T-cell (primary cell): ENCODE measurements around the gene EED. TPM values are rescaled to one million over a fixed set of nuclear protein-coding genes. Genes with fewer than 3 reads are reported as not detected.

Experiments
- ATAC-seq, 4 experiments: fragments of 200-7000 bp in 3 of 4; fragments of 150-1000 bp in 1 of 4; cut with Tn5 transposase; replicated peaks in 1 of 4; 1 replicate in 3 of 4; 2 replicates in 1 of 4; pipeline ENCODE4 v1.10.0; 2021; ENCODE audit warnings: moderate library complexity in 3 of 4, mild to moderate bottlenecking in 2 of 4, moderate number of reproducible peaks in 1 of 4
- CTCF ChIA-PET, 2 donors: fragments of 300-600 bp; sonication (Branson Sonifier 250); formaldehyde crosslinking; loops; one replicate each; lab custom pipeline; 2022; ENCODE audit warnings: antibody characterized with exemption in 2 of 2; lab: Charles Lee
- POLR2A ChIA-PET, 2 donors: fragments of 300-600 bp; sonication (Branson Sonifier 250); formaldehyde crosslinking; loops; one replicate each; lab custom pipeline; 2022; ENCODE audit warnings: antibody characterized with exemption in 2 of 2; lab: Charles Lee
- DNase-seq, 35 experiments: peaks; one replicate each; pipeline versions ENCODE4 v3.0.0 to v3.0.0-alpha.2; 2013 to 2023
- H3K27ac ChIP-seq: one replicate; pipeline ENCODE4 v1.5.1; 2013; ENCODE audit warnings: low read length
- H3K27me3 ChIP-seq, 2 experiments: replicated peaks in 1 of 2; 1 replicate in 1 of 2; 2 replicates in 1 of 2; pipeline versions ENCODE4 v1.6.1 to v1.7.0; 2013; ENCODE audit warnings: low read length in 1 of 2, mixed read lengths in 1 of 2; ENCODE audit not compliant: control insufficient read depth in 2 of 2, insufficient read depth in 2 of 2; ENCODE audit errors: extremely low read depth in 1 of 2
- H3K36me3 ChIP-seq, 2 donors: 1 replicate in 1 of 2; 2 replicates in 1 of 2; pipeline versions ENCODE4 v1.6.1 to v1.7.0; 2013; ENCODE audit warnings: low read length in 1 of 2; ENCODE audit not compliant: control insufficient read depth in 2 of 2, insufficient read depth in 1 of 2; ENCODE audit errors: extremely low read depth in 1 of 2
- H3K4me1 ChIP-seq, 2 experiments: 1 replicate in 1 of 2; 2 replicates in 1 of 2; pipeline versions ENCODE4 v1.6.1 to v1.7.0; 2013; ENCODE audit warnings: low read length in 2 of 2, mixed read lengths in 1 of 2; ENCODE audit not compliant: insufficient read depth in 2 of 2, control insufficient read depth in 1 of 2; ENCODE audit errors: extremely low read depth in 1 of 2
- H3K4me3 ChIP-seq, 2 donors: 1 replicate in 1 of 2; 2 replicates in 1 of 2; pipeline versions ENCODE4 v1.5.1 to v1.7.0; 2013; ENCODE audit warnings: mild to moderate bottlenecking in 2 of 2, low read length in 1 of 2, moderate library complexity in 1 of 2; ENCODE audit not compliant: control insufficient read depth in 1 of 2; ENCODE audit errors: extremely low read depth in 1 of 2
- H3K9me3 ChIP-seq: 2 replicates; pipeline ENCODE4 v1.7.0; 2013
- H3K27ac Mint-ChIP-seq, 2 donors: one replicate each; pipeline ENCODE4 v1.8.0; 2020 to 2021; ENCODE audit warnings: mild to moderate bottlenecking in 2 of 2, mixed read lengths in 2 of 2
- H3K27me3 Mint-ChIP-seq, 2 donors: one replicate each; pipeline ENCODE4 v1.8.0; 2021 to 2022; ENCODE audit warnings: mixed read lengths in 2 of 2
- H3K36me3 Mint-ChIP-seq: one replicate; pipeline ENCODE4 v1.8.0; 2021; ENCODE audit warnings: mixed read lengths
- H3K4me1 Mint-ChIP-seq, 3 donors: one replicate each; pipeline ENCODE4 v1.8.0; 2020 to 2022; ENCODE audit warnings: mixed read lengths in 3 of 3, mild to moderate bottlenecking in 1 of 3
- H3K4me3 Mint-ChIP-seq, 3 donors: one replicate each; pipeline ENCODE4 v1.8.0; 2020 to 2022; ENCODE audit warnings: mild to moderate bottlenecking in 3 of 3, mixed read lengths in 3 of 3, moderate library complexity in 3 of 3
- H3K9me3 Mint-ChIP-seq, 3 donors: one replicate each; pipeline ENCODE4 v1.8.0; 2020 to 2022; ENCODE audit warnings: mixed read lengths in 3 of 3
- WGBS: methylation state at CpG from one replicate; pipeline ENCODE4 v1.1.5; 2013; ENCODE audit warnings: missing lambda C conversion rate; ENCODE audit not compliant: insufficient coverage; 5-methylcytosine and 5-hydroxymethylcytosine counted together
- total RNA-seq, 35 experiments: library from RNA in 6 of 35; stranded (reverse) in 6 of 35; fragments of 120-200 nt in 1 of 35; gene quantifications; one replicate each; pipeline versions ENCODE4 v1.2.1 to v1.2.4 and lab custom pipeline; 2013 to 2026

The EED gene
- total RNA-seq, 5 donors from 2014 or later (not counting 1 experiment from before 2014, with no cell fraction given), result 31.6 to 37.6 (median 35.7) TPM

DNA sequence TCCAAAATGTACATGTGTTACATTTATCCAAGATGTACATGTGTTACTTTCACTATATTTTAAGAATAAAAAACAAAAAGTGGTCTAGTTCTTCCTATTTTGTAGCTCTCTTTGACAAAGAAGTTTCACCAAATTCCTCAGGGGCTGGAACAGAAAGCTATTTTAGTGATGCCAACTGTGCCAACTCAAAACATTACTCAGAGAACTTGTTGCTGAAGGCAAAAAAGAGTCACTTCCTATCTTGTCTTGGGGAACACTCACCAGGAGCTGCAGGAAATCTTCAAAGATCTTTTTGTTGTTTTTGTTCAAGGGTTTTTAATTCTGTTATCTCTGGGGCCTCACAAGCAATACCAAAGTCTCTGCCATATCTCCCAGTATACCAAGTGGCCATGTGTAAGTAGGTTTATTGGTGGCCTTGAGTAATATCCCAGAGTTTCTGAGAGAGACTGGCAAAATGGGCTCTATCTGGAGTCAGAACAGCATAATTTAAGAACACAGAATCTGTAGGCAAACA is 13.6 kb upstream of the EED start:
- no peak for ATAC-seq
- no peaks in the 10 kb centered on the region for H3K4me1 Mint-ChIP-seq
- Histone ChIP-seq H3K9me3 (no peaks in the 10 kb centered on the region), H3K27ac (no peak overlapping the region), H3K4me1 (peaks cover 0 to 2% of the 10 kb centered on the region in 2 experiments), H3K4me3 (no peak overlapping the region), H3K27me3 (no peaks in the 10 kb centered on the region), H3K36me3 (no peaks in the 10 kb centered on the region)
- ChIA-PET POLR2A (interaction anchor here (0.7 kb wide), 2 partner anchors 9 to 32 kb away, joined by 3 to 4 read pairs; no protein-coding TSS in a partner anchor), CTCF (interaction anchor here in 1 of 2 donors (0.6 to 1.4 kb wide), 2 partner anchors 11 to 12 kb away, joined by 4 to 5 read pairs; no protein-coding TSS in a partner anchor)
- H3K27ac Mint-ChIP-seq, result no peak overlapping the region
- no peak for DNase-seq
- H3K36me3 Mint-ChIP-seq, result no peaks in the 10 kb centered on the region
- H3K4me3 Mint-ChIP-seq, result no peak overlapping the region
- H3K9me3 Mint-ChIP-seq, result no peaks in the 10 kb centered on the region
- peaks cover 2 to 3% of the 10 kb centered on the region in 2 donors for H3K27me3 Mint-ChIP-seq

- no peak for DNase-seq
- H3K36me3 ChIP-seq, result no peaks in the 10 kb centered on the region
- ChIA-PET CTCF (interaction anchor here in 1 of 2 donors (0.6 kb wide), 1 partner anchor 637 kb away, joined by 4 read pairs; no protein-coding TSS in a partner anchor), POLR2A (interaction anchor here in 1 of 2 donors (0.6 kb wide), 1 partner anchor 606 kb away, joined by 3 read pairs; no protein-coding TSS in a partner anchor)
- no peaks in the 10 kb centered on the region for H3K9me3 ChIP-seq
- Mint-ChIP-seq H3K36me3 (no peaks in the 10 kb centered on the region), H3K4me1 (no peaks in the 10 kb centered on the region), H3K27ac (no peak overlapping the region), H3K9me3 (no peaks in the 10 kb centered on the region), H3K27me3 (peaks cover 2 to 3% of the 10 kb centered on the region in 2 donors), H3K4me3 (no peak overlapping the region)
- H3K4me3 ChIP-seq, result no peak overlapping the region
- H3K4me1 ChIP-seq, result peaks cover 0 to 2% of the 10 kb centered on the region in 2 experiments
- no peak for ATAC-seq
- no peaks in the 10 kb centered on the region for H3K27me3 ChIP-seq
- H3K27ac ChIP-seq, result no peak overlapping the region
Measured at GRCh38 chr11:86232556-86232955, 12.0 kb upstream of the EED start.

- H3K9me3 ChIP-seq, result no peaks in the 10 kb centered on the region
- no peak overlapping the region for H3K4me3 ChIP-seq
- Mint-ChIP-seq H3K27me3 (peaks cover 4% of the 10 kb centered on the region in 2 donors), H3K4me1 (no peaks in the 10 kb centered on the region), H3K27ac (no peak overlapping the region), H3K9me3 (no peaks in the 10 kb centered on the region), H3K4me3 (no peak overlapping the region), H3K36me3 (no peaks in the 10 kb centered on the region)
- ATAC-seq, result no peak
- no peaks in the 10 kb centered on the region for H3K27me3 ChIP-seq
- H3K36me3 ChIP-seq, result no peaks in the 10 kb centered on the region
- ChIA-PET CTCF (interaction anchor here in 1 of 2 donors (0.9 to 1.4 kb wide), 2 partner anchors 41 to 632 kb away, joined by 3 read pairs; no protein-coding TSS in a partner anchor), POLR2A (no interaction called here)
- WGBS, result 100% methylated on average over 1 of the region's 2 CpGs
- no peak for DNase-seq
- H3K27ac ChIP-seq, result no peak overlapping the region
- H3K4me1 ChIP-seq, result peaks cover 0 to 2% of the 10 kb centered on the region in 2 experiments
Measured at GRCh38 chr11:86234831-86235461, 9.6 kb upstream of the EED start.

GRCh38 chr11:86237267-86237804 is 7.2 kb upstream of the EED start:
- H3K27me3 ChIP-seq, result no peaks in the 10 kb centered on the region
- DNase-seq (no peak), ATAC-seq (no peak)
- H3K4me1 ChIP-seq, result no peaks in the 10 kb centered on the region
- H3K4me3 Mint-ChIP-seq, result no peak overlapping the region
- CTCF ChIA-PET, result interaction anchor here in 1 of 2 donors (0.8 kb wide), 2 partner anchors 19 to 62 kb away, joined by 3 read pairs; no protein-coding TSS in a partner anchor
- H3K36me3 ChIP-seq, result no peaks in the 10 kb centered on the region
- no peak overlapping the region for H3K27ac ChIP-seq
- POLR2A ChIA-PET, result no interaction called here
- H3K27ac Mint-ChIP-seq, result no peak overlapping the region
- no peaks in the 10 kb centered on the region for H3K9me3 ChIP-seq
- H3K4me1 Mint-ChIP-seq, result no peaks in the 10 kb centered on the region
- H3K27me3 Mint-ChIP-seq, result peaks cover 2 to 9% of the 10 kb centered on the region in 2 donors
- H3K4me3 ChIP-seq, result no peak overlapping the region
- H3K9me3 Mint-ChIP-seq, result no peaks in the 10 kb centered on the region
- H3K36me3 Mint-ChIP-seq, result no peaks in the 10 kb centered on the region
- WGBS, result 100% methylated on average over 1 of the region's 9 CpGs

DNA sequence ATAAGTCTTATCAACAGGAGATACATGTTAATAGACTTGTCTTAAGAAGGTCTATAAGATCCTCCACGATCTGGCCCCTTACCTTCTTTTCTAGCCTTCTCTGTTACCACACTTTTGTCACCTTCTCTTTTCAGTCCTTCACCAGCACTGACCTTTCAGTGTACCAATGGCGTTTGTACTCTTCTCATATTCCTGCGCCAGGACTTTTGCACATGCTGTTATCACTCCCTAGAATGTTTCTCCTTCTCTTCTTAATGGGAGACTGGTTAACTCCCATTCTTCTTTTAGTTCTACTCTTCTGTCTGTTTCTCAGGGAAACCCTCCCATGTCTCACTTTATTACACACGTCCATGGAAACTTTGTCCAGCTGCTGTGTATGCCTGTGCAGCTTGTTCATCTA is 4.4 kb upstream of the EED start:
- no peaks in the 10 kb centered on the region for H3K9me3 ChIP-seq
- H3K36me3 Mint-ChIP-seq, result no peaks in the 10 kb centered on the region
- H3K27me3 ChIP-seq, result no peaks in the 10 kb centered on the region
- no peak overlapping the region for H3K4me3 Mint-ChIP-seq
- no peak overlapping the region for H3K27ac ChIP-seq
- H3K4me1 ChIP-seq, result peaks cover 0 to 6% of the 10 kb centered on the region in 2 experiments
- H3K9me3 Mint-ChIP-seq, result no peaks in the 10 kb centered on the region
- peaks cover 2 to 6% of the 10 kb centered on the region in 2 donors for H3K27me3 Mint-ChIP-seq
- ChIA-PET CTCF (interaction anchor here in 1 of 2 donors (0.7 kb wide), 1 partner anchor 19 kb away, joined by 3 read pairs; no protein-coding TSS in a partner anchor), POLR2A (no interaction called here)
- WGBS, result 93% methylated on average over 3 of the region's 4 CpGs
- H3K4me3 ChIP-seq, result no peak overlapping the region
- ATAC-seq, result no peak
- H3K27ac Mint-ChIP-seq, result no peak overlapping the region
- peaks cover 0 to 3% (median 0%) of the 10 kb centered on the region in 3 donors for H3K4me1 Mint-ChIP-seq
- DNase-seq, result no peak
- no peaks in the 10 kb centered on the region for H3K36me3 ChIP-seq

GRCh38 chr11:86241956-86242535 is 2.5 kb upstream of the EED start:
- H3K4me1 Mint-ChIP-seq, result peaks cover under 1 to 5% (median 2%) of the 10 kb centered on the region in 3 donors
- H3K36me3 Mint-ChIP-seq, result no peaks in the 10 kb centered on the region
- DNase-seq, result no peak
- H3K27ac Mint-ChIP-seq, result no peak overlapping the region
- ATAC-seq, result no peak
- Histone ChIP-seq H3K4me1 (peaks cover 0 to 17% of the 10 kb centered on the region in 2 experiments), H3K9me3 (no peaks in the 10 kb centered on the region), H3K27ac (no peak overlapping the region), H3K4me3 (no peak overlapping the region), H3K27me3 (no peaks in the 10 kb centered on the region), H3K36me3 (no peaks in the 10 kb centered on the region)
- H3K4me3 Mint-ChIP-seq, result no peak overlapping the region
- ChIA-PET CTCF (interaction anchor here in 1 of 2 donors (1.3 to 1.5 kb wide), 2 partner anchors 23 to 201 kb away, joined by 4 to 7 read pairs; no protein-coding TSS in a partner anchor), POLR2A (no interaction called here)
- no CpG with 5 or more reads among the region's 4 CpGs for WGBS
- H3K9me3 Mint-ChIP-seq, result no peaks in the 10 kb centered on the region
- peaks cover 2 to 6% of the 10 kb centered on the region in 2 donors for H3K27me3 Mint-ChIP-seq
